NT2/D1 (cell line): ENCODE measurements around the gene PSMB1.

Experiments used
- SUZ12 ChIP-seq: IDR thresholded peaks from 2 replicates; pipeline ENCODE4 v1.6.1; 2011; ENCODE audit not compliant: insufficient read length, insufficient read depth; ENCODE audit errors: extremely low read depth
- YY1 ChIP-seq: IDR thresholded peaks from 2 replicates; pipeline ENCODE4 v1.6.1; 2011; ENCODE audit not compliant: insufficient read length, insufficient read depth
- ZNF274 ChIP-seq: IDR thresholded peaks from 2 replicates; pipeline ENCODE4 v1.6.1; 2011; ENCODE audit warnings: mild to moderate bottlenecking, low read depth, low read length

DNA sequence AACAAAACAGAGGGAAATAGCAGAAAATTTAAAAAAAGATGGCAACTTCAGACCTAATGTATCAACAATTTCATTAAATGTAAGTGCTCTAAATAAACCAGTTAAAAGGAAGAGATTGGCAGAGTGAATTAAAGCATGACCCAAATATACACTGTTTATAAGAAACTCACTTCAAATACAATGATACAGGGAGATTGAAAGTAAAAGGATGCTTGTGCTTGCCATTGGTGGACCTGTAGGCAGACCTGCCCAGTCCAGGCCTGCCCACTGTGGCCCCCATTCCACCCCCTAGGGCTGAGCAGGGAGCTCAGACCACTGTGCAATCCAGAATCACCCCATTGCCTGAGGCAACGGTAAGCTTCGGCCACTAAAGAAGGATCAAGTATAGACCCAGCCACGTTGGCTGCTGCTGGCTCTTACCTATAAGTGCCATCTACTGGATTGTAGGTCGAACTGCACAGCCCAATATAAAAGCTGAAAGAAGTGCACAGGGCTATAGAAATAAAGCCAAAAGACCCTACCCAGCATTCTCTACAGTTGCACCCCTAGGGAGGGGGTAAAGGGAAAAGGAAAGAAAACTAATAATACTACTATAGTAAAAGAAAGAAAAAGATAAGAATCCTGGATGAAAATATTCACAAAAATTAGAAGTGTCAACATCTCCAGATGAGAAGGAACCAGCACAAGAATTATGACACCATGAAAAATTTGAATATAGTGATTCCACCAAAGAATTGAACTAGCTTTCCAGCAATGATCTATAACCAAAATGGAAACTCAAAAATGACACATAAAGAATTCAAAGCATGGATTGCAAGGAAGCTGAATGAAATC lies 36.1 kb downstream of the PSMB1 start:
- TF ChIP-seq ZNF274 (no peak), YY1 (no peak), SUZ12 (no peak)
